GM20000 (cell line): Measurements from ENCODE around the gene CLPX.
"Not testable (repeated sequence)": the region's sequence is repeated elsewhere in the genome, so short reads cannot be mapped to it uniquely, and the experiment has no call there.

Source experiments
- DNase-seq: peaks from one replicate; pipeline ENCODE4 v3.0.0; 2012; ENCODE audit warnings: low spot score
- TF ChIP-seq, protein P1 (sequence below): IDR thresholded peaks from 2 replicates; pipeline ENCODE4 v1.5.1; 2012; ENCODE audit warnings: mild to moderate bottlenecking, control low read depth; ENCODE audit errors: extremely low read depth, missing control alignments

CLPX gene

GRCh38 chr15:65106011-65106590 lies 79.0 kb downstream of the CLPX start:
- TF ChIP-seq, protein P1, sequence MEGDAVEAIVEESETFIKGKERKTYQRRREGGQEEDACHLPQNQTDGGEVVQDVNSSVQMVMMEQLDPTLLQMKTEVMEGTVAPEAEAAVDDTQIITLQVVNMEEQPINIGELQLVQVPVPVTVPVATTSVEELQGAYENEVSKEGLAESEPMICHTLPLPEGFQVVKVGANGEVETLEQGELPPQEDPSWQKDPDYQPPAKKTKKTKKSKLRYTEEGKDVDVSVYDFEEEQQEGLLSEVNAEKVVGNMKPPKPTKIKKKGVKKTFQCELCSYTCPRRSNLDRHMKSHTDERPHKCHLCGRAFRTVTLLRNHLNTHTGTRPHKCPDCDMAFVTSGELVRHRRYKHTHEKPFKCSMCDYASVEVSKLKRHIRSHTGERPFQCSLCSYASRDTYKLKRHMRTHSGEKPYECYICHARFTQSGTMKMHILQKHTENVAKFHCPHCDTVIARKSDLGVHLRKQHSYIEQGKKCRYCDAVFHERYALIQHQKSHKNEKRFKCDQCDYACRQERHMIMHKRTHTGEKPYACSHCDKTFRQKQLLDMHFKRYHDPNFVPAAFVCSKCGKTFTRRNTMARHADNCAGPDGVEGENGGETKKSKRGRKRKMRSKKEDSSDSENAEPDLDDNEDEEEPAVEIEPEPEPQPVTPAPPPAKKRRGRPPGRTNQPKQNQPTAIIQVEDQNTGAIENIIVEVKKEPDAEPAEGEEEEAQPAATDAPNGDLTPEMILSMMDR, result no peak
- no peak for DNase-seq

DNA sequence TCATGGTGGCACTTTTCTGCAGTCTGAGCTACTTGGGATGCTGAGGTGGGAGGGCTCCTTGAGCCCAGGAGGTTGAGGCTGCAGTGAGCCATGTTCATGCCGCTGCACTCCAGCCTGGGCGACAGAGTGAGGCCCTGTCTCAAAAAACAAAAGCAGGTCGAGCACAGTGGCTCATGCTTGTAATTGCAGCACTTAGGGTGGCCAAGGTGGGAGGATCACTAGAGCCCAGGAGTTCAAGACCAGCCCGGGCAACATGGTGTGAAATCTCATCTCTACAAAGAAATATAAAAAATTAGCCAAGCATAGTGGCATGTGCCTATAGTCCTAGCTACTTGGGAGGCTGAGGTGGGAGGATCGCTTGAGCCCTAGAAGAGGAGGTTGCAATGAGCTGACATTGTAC lies 80.1 kb downstream of the CLPX start:
- TF ChIP-seq, protein P1, result no peak
- DNase-seq, result no peak

DNA sequence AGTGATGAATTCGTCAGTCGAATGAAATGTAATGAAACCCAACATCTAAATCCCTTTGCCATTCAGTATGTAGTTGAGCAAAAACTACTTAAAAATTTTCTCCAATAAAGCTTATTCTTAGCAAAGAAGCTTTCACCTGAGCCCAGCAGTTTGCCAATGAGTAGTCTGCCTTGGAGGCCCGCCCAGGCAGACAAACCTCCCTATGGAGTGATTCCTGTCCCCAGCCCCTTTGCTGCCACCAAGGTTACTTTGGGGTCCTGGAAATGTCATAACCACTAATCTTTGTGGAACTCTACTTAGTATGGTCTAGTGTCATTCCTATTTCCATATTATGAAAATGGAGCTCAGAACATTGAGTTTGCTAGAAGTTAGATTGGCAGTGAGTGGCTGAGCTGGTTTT lies 82.2 kb downstream of the CLPX start:
- TF ChIP-seq, protein P1, result no peak
- DNase-seq, result no peak

- TF ChIP-seq, protein P1, result no peak
- DNase-seq, result no peak
Observed at GRCh38 chr15:65101891-65102708, 83.0 kb downstream of the CLPX start.

DNA sequence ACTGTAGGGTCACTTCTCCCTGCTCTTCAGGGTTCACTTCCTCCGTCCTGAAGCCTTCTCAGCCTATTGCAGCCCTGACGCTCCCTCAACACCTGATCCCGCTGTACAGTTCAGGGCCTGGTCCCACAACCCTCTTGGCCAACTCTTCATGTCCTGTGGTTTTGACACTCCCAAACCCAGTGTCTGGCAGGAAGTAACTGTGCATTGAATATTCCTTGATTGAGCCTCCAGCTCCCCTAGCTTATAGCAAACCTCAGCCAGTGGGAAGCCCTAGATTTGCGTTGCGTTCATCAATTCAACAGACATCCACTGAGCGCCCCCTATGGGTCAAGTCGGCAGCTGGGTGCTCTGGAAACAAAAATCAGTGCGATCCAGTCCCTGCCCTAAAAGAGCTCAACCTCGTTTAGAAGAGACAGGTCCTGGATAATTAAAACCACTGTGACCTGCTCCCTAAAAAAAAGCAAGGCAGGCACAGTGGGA lies 83.7 kb downstream of the CLPX start:
- DNase-seq, result peak; percentile 85
- TF ChIP-seq, protein P1, result peak; percentile 53

DNA sequence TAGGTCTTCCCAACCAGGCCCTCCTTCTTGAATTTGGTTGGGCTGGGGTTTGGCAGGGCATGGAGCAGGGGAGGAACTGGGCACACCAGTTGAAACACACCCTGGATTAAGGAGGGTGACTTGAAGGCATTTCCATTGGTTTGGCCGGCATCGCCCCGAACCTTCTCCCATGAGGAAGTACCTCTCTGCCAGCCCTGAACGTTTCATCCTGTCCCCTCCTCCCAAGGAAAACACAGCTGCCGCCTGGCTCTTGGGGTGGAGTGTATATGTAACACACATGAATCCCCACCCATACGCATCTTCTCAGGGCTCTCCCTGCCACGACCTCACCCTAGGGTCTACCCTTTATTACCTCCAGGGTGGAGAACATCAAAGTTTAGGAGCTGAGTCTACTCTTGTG lies 84.7 kb downstream of the CLPX start:
- TF ChIP-seq, protein P1, result no peak
- DNase-seq, result no peak

- not testable (repeated sequence) for DNase-seq
Observed at GRCh38 chr15:65099801-65100200, 85.3 kb downstream of the CLPX start.
